ENCODE data around the gene MYO1D. TPM values are rescaled to one million over a fixed set of nuclear protein-coding genes. Genes with fewer than 3 reads are reported as not detected.

The MYO1D gene
- total RNA-seq, 1 donor from 2014 or later: 36.9 TPM

GRCh38 chr17:32693194-32693897 lies 183.6 kb downstream of the MYO1D start:
- no peak for TF ChIP-seq CTCF (IDR thresholded peaks at IDR 0.05; ENCODE audit: unreplicated experiment)
- Mint-ChIP-seq H3K27me3 (no peaks in the 10 kb centered on the region), H3K4me3 (ENCODE audit: low read depth) (no peak overlapping the region), H3K36me3 (ENCODE audit: insufficient read depth) (peaks cover 3% of the 10 kb centered on the region), H3K27ac (no peak overlapping the region), H3K9me3 (ENCODE audit: low read depth) (peaks cover 9% of the 10 kb centered on the region), H3K4me1 (ENCODE audit: low read depth) (no peaks in the 10 kb centered on the region)
- no peak for DNase-seq (ENCODE audit: low spot score, unreplicated experiment)

GRCh38 chr17:32692179-32692578 lies 184.7 kb downstream of the MYO1D start:
- no peak overlapping the region for H3K4me3 Mint-ChIP-seq (ENCODE audit: low read depth)
- no peak overlapping the region for H3K27ac Mint-ChIP-seq
- no peak for TF ChIP-seq CTCF (IDR thresholded peaks at IDR 0.05; ENCODE audit: unreplicated experiment)
- H3K4me1 Mint-ChIP-seq (ENCODE audit: low read depth): no peaks in the 10 kb centered on the region
- no peaks in the 10 kb centered on the region for H3K27me3 Mint-ChIP-seq
- no peak for DNase-seq (ENCODE audit: low spot score, unreplicated experiment)
- H3K9me3 Mint-ChIP-seq (ENCODE audit: low read depth): peaks cover 9% of the 10 kb centered on the region
- peaks cover 3% of the 10 kb centered on the region for H3K36me3 Mint-ChIP-seq (ENCODE audit: insufficient read depth)

GRCh38 chr17:32689348-32689747 lies 187.6 kb downstream of the MYO1D start:
- Mint-ChIP-seq H3K36me3 (ENCODE audit: insufficient read depth) (peaks cover 7% of the 10 kb centered on the region), H3K27ac (no peak overlapping the region), H3K4me3 (ENCODE audit: low read depth) (no peak overlapping the region), H3K9me3 (ENCODE audit: low read depth) (peaks cover 5% of the 10 kb centered on the region), H3K4me1 (ENCODE audit: low read depth) (no peaks in the 10 kb centered on the region), H3K27me3 (no peaks in the 10 kb centered on the region)
- DNase-seq (ENCODE audit: low spot score, unreplicated experiment): no peak
- TF ChIP-seq CTCF (IDR thresholded peaks at IDR 0.05; ENCODE audit: unreplicated experiment): no peak

GRCh38 chr17:32688221-32688620 lies 188.7 kb downstream of the MYO1D start:
- peaks cover 8% of the 10 kb centered on the region for H3K36me3 Mint-ChIP-seq (ENCODE audit: insufficient read depth)
- peaks cover 8% of the 10 kb centered on the region for H3K9me3 Mint-ChIP-seq (ENCODE audit: low read depth)

More at GRCh38 chr17:32688221-32688620, 188.7 kb downstream of the MYO1D start:
- H3K27me3 Mint-ChIP-seq: no peaks in the 10 kb centered on the region
- no peak for TF ChIP-seq CTCF (IDR thresholded peaks at IDR 0.05; ENCODE audit: unreplicated experiment)
- no peak overlapping the region for H3K4me3 Mint-ChIP-seq (ENCODE audit: low read depth)
- no peaks in the 10 kb centered on the region for H3K4me1 Mint-ChIP-seq (ENCODE audit: low read depth)
- DNase-seq (ENCODE audit: low spot score, unreplicated experiment): no peak
- no peak overlapping the region for H3K27ac Mint-ChIP-seq

All from progenitor cell of endocrine pancreas (in vitro differentiated cells).